ENCODE results near the gene TMEM119. TPM values are rescaled to one million over a fixed set of nuclear protein-coding genes. Genes with fewer than 3 reads are reported as not detected.

The TMEM119 gene
- total and polyA plus RNA-seq, 2 of the 4 experiments (the other 2 are of a cell fraction) = 8.1 to 9.2 TPM

GRCh38 chr12:108614041-108614440, 16.2 kb upstream of the TMEM119 start:
- 60% methylated on average over 1 of the region's 4 CpGs; no CpG with 5 or more reads in 1 of the 2 experiments for WGBS, 2 experiments (ENCODE audit: extremely low coverage in 2 of 2, insufficient read length in 1 of 2)
- peaks cover 3% of the 10 kb centered on the region; the same call in 1 of the 2 replicates for H3K9me3 ChIP-seq (ENCODE audit: control insufficient read depth, insufficient read depth, low read length)
- intact Hi-C loops (cut with micrococcal nuclease) (no loop called here), in situ Hi-C loops (cut with MboI; ENCODE audit: low sequenced_read_pairs) (no loop called here), dilution Hi-C loops (cut with HindIII; ENCODE audit: low sequenced_read_pairs, unreplicated experiment) (no loop called here)
- peaks cover 13% of the 10 kb centered on the region for H3K4me1 ChIP-seq (ENCODE audit: control insufficient read depth, insufficient read depth, low read length)
- H2BK5ac ChIP-seq (ENCODE audit: low read depth, low read length, poor library complexity, severe bottlenecking) = no peak overlapping the region
- no peak overlapping the region for H3K4me2 ChIP-seq (ENCODE audit: low read depth, low read length)
- POLR2A ChIA-PET (ENCODE audit: unreplicated experiment) = no interaction called here
- no peak overlapping the region for H2AK9ac ChIP-seq (replicated peaks; ENCODE audit: low read depth, low read length, poor library complexity)
- no peaks in the 10 kb centered on the region for H3K36me3 ChIP-seq (ENCODE audit: control insufficient read depth, insufficient read depth, low read length)
- no peak overlapping the region for H4K5ac ChIP-seq (ENCODE audit: low read depth, low read length)
- H4K20me1 ChIP-seq (ENCODE audit: insufficient read depth, low read length) = no peaks in the 10 kb centered on the region
- H3K9me1 ChIP-seq (ENCODE audit: insufficient read depth, low read length) = peaks cover 6% of the 10 kb centered on the region; the same call in 1 of the 2 replicates
- TF ChIP-seq ELK1 (IDR thresholded peaks at IDR 0.05; ENCODE audit: borderline replicate concordance, low read depth, low read length) (no peak), RCOR1 (IDR thresholded peaks at IDR 0.05; ENCODE audit: insufficient replicate concordance, low read length) (no peak), MAFK (IDR thresholded peaks at IDR 0.05; ENCODE audit: low read depth, low read length) (no peak), CTCF (conservative IDR thresholded peaks at IDR 0.05; ENCODE audit: low read depth, low read length) (no peak), BHLHE40 (IDR thresholded peaks at IDR 0.05; ENCODE audit: low read depth, low read length) (no peak), CHD1 (IDR thresholded peaks at IDR 0.05; ENCODE audit: low read depth, low read length) (no peak), RAD21 (IDR thresholded peaks at IDR 0.05; ENCODE audit: low read length) (no peak), RFX5 (IDR thresholded peaks at IDR 0.05; ENCODE audit: low read depth, low read length) (no peak), POLR2A (IDR thresholded peaks at IDR 0.05; ENCODE audit: low read depth, low read length) (no peak), MXI1 (IDR thresholded peaks at IDR 0.05; ENCODE audit: borderline replicate concordance, low read depth, low read length) (no peak), SMC3 (IDR thresholded peaks at IDR 0.05; ENCODE audit: low read depth, low read length) (no peak), CEBPB (IDR thresholded peaks at IDR 0.05; ENCODE audit: low read depth, low read length) (no peak), MAZ (IDR thresholded peaks at IDR 0.05; ENCODE audit: borderline replicate concordance, low read depth, low read length) (no peak), FOS (IDR thresholded peaks at IDR 0.05; ENCODE audit: low read depth, low read length) (no peak), USF2 (IDR thresholded peaks at IDR 0.05; ENCODE audit: low read depth, low read length) (no peak), NFE2L2 (IDR thresholded peaks at IDR 0.05; ENCODE audit: low read depth, low read length) (no peak)
- H3K23ac ChIP-seq (ENCODE audit: low read depth, low read length) = no peak overlapping the region
- no TSS peak for BruUV-seq (replicated peaks)
- CTCF ChIA-PET = no interaction called here
- H3K79me1 ChIP-seq (ENCODE audit: low read depth in 1 of 2, low read length in 2 of 2) = peaks cover 0 to 5% of the 10 kb centered on the region in 2 experiments; a peak in 1 of 4 replicates
- DNase-seq (no peak), ATAC-seq (ENCODE audit: low read depth) (no peak)
- H3K4ac ChIP-seq (ENCODE audit: low read depth, low read length) = peak overlapping the region; percentile 15; the same call in 1 of the 2 replicates
- no peak overlapping the region for H3K18ac ChIP-seq (ENCODE audit: low read depth, low read length)
- H3K9ac ChIP-seq (ENCODE audit: low read depth, low read length) = no peak overlapping the region
- H3K27ac ChIP-seq (ENCODE audit: insufficient read depth, low read length) = no peak overlapping the region
- H3K27me3 ChIP-seq (ENCODE audit: control insufficient read depth, insufficient read depth, low read length) = no peaks in the 10 kb centered on the region
- H2BK120ac ChIP-seq (ENCODE audit: low read depth, low read length) = no peak overlapping the region
- no peak overlapping the region for H2AFZ ChIP-seq (replicated peaks; ENCODE audit: low read length, poor library complexity)
- no peak overlapping the region for H2AK5ac ChIP-seq (ENCODE audit: low read depth, low read length)
- H3K56ac ChIP-seq (ENCODE audit: extremely low read depth, insufficient read depth, low read length) = no peak overlapping the region
- no peak overlapping the region for H3K4me3 ChIP-seq (ENCODE audit: insufficient read depth, low read depth, low read length)
- H4K8ac ChIP-seq (ENCODE audit: low read depth in 2 of 2, low read length in 2 of 2) = no peak overlapping the region
- H3K14ac ChIP-seq (replicated peaks; ENCODE audit: low read depth, low read length) = no peak overlapping the region
- H4K91ac ChIP-seq (ENCODE audit: insufficient read depth, low read depth, low read length) = no peak overlapping the region
- no peak overlapping the region for H2BK20ac ChIP-seq (ENCODE audit: low read depth, low read length)
- H2BK15ac ChIP-seq (ENCODE audit: low read depth, low read length) = no peak overlapping the region

Data from IMR-90 (cell line).